G401.6 (cell line): Measurements from ENCODE around the gene NFATC2.

Source experiments
- FAIRE-seq: peaks from 2 replicates; lab custom pipeline; 2012; peaks lifted over from hg19 to GRCh38; lab: Jason Lieb, UNC

NFATC2 gene

DNA sequence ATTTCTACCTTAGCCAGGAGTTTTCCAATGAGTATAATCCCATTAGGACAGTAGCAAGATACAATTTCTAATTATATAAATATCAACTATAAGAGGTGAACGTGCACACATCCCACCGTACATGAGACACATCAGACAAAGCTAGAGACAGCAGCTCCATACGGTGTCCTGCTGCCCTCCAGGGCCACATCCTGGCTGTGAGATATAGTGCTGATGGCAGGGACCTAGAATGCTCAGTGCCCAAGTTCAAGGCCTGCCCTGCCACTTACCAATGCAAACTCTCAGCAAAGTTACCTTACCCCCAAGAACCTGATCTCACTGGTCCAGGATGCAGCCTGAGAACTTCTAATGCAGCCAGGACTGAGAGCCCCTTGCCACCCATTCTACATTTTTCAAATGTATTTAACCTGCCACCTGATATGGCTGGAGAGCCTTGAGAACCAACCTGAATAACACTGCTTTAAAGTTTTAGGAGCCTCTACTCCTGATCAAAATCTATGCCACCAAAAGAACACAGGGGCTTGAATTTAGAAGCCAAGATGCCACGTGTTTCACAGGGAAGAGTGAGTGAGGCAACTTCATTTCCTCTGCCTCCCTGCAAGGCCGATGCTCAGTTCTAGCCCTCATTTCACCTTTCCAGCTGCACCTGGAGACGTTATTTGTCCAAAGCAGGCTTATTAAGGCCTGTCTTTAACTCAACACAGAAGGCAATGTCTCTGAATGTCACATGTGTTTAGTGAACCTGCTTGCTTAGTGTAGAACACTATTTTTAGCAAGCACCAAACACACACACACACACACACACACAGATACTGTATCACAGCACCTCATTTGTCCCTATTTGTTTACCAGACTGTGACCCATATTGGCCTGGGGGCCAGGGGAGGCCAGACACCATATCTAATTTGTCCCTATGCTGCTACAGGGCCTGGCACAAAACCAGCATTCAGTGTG, 6.1 kb downstream of the NFATC2 start:
- no peak for FAIRE-seq

DNA sequence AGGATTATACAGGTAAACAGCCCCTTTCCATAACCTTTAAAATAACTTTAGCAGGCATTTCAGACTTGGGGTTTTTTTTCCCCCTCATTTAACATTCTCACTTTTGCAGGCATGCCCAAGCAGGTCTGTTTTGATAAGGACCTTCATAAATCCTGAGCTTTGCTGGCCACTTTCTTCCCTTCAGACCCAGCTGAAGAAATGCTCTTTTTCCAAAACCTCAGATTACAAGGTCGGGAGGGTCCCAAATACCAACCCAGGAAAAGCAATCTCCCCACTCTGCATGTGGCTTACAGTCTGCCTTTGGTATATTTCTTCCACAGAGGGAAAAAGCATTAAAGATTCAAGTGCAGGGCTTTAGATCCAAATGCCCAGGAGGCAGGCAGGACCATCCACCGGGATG, 6.8 kb downstream of the NFATC2 start:
- no peak for FAIRE-seq

DNA sequence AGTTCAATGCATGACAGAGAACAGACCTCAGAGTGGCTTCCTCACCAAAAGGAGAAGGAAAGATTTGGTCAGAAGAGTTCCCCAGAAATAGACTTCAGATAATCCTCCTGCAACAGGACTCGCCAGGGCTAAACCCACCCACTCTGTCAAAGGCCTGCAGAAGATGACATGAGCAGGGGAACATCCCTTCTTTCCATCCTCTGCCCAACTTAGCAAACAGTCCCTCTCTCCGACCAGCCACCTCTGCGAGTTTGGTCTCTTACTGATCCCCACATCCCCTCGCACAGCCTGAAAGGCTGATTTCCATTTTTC, 7.5 kb downstream of the NFATC2 start:
- no peak for FAIRE-seq

DNA sequence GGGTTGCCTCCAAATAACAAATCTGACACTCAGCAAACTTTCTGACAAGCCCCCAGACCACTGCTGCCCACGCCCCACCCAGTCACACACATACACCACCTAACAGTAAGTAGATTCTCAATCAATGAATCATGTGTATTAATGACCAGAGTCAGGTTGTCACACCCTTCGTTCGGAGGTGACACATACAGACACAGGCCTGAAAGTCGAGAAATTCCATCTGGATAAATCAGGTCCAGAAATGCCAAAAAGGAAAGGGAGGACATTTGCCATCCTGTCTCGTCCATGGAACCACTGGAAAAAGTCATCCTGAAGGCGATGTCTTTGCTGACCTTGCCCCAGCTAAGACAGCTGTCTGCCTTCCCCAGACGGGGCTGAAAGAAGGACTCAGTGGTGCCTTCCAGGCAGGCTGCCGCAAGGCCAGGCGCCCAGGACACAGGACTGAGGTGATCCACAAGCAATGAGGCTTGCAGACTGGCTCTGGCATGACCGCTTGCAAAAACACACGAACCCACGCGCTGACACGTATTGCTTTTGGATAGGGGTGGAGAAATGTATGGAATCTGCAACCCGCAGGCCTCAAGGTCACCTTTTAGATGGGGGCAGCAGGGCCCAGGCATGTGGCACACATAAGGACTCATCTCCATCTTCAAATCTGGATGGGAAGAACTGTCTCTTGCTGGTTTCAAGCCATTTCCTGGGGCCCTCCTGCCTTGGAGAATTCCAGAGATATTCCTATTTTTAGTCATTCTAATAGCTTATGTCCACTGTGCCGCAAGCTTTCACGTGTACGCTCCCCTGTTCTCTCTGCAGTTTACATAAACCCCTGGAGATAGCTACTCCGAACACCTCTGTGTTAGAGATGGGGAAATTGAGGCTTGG, 9.0 kb downstream of the NFATC2 start:
- no peak for FAIRE-seq

DNA sequence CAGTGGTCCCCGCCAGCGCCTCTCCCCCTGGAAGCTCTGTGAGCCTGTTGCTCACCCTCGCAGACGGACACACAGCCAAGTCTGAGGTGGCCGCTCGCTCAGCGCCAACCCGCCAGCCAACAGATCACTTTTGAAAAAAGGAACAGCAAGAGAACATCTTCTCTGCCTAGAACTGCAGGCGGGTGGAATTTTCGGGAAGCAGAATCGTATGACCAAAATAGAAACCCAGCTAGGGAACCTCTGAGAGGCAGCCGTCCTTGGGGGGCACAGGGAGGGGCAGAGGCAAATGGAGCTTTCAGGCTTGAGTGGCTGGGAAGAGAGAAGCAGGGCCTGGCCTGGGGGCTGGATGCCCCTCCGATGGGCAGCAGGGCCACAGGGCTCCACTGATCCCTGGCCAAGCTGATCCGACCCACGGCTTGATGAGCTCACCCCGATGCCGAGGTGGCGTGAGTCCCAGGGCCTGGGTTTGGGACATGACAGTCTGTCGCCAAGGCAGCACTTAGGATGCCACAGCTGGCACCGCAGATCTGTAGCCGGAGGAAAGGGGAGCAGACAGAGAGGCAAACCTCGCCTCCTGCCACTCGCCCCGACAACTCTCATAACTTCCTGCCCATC, 9.8 kb downstream of the NFATC2 start:
- FAIRE-seq: no peak

DNA sequence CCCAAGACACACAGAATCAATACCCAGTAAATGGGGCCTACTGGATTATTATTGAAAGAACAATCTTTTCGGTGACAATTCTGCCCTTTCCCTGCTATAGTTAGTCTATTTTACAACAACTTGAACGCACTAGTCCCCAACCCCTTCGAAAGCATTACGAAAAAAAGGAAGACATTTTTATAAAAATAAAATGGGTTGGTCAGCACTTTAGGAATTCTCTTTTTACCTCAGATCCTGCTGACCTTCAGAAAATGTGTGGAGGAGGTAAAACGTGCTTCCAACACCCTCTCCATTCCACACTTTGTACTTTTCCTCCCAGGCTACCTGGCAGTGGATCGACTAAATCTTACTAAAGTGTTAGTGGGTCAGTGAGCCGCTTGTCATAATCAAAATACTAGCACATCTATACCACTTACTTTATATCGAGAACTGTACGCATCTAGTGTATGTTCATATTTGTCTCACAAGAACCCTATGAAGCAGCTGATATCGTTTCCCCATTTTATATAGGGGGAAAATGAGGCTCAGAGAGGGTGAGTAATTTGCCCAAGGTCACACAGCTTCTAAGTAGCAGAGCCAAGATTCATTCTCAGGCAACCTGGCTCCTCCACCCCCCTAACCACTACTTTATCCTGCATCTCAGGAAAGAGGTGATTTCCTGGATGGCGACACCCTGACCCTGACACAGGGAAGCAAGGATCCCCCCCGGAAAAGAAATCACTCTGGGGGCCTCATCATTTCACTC, 10.6 kb downstream of the NFATC2 start:
- FAIRE-seq: no peak

DNA sequence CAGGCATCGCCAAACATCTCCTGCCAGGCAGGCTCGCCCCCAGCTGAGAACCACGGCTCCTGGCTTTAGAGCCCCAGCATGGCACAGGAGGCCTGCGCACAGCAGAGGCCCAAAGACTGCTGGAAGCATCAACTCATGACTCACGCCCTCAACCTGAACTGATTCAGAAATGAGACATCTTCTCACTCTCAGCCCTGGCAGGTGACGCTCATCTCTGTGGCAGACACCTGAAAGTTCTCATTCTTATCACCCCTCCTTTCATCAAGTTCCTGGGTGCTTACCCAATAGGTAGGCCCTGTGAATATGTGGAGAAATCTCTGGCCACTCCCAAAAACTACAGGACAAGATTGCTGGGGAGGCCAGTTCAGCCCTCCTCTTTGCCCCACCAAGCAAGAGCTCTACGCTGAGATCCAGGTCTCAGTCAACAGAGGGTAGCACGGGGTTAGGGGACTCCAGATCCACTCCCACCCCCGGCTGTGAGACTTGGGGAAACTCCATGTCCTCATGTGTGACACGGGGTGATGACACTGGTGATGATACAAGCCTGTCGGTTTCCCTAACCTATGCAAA, 11.3 kb downstream of the NFATC2 start:
- FAIRE-seq: no peak

DNA sequence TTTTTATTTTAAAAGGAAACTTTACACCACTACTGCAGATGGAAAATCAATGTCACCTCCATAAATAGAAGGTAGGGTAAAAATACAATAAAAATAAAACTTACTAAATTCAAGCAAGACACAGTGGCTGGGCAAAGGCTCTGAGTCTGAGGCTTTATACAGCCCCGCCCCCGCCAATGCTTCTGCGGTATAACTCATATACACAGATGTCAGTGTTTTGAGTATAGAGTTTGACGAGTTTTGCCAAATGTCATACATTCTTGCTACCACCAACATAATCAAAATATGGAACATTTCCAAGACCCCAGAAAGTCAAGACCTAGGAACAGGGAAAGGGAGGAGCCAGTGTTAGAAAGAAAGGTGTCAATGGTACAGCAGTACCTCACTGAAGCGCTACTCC, 12.8 kb downstream of the NFATC2 start:
- FAIRE-seq: no peak

DNA sequence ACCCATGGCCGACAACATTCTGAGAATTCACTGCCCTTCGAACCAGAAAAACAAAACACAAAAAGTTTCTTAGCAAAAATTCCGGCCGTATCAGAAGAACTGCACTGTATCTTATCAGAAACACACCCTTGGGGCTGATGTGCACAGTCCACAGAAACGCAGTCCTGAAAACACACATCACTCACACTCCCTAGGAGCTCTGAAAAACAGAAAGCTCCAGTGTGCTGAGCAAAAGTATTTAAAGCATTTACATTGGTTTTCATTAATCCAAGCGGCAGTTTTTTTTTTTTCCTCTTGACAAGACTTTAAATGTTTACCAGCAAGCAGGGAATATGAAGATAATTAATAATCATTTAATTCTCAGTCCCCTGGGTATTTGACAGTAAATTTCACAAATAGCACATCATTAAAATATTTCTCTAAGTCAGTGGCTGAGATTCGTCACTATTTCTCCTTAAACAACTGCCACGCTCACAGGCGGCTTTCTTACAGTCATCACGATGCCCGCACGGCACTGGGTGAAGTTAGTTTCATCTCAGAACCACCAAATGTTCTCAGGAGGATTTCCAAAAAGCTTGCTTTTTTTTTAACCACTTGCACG, 13.3 kb downstream of the NFATC2 start:
- FAIRE-seq: peak; percentile 87

DNA sequence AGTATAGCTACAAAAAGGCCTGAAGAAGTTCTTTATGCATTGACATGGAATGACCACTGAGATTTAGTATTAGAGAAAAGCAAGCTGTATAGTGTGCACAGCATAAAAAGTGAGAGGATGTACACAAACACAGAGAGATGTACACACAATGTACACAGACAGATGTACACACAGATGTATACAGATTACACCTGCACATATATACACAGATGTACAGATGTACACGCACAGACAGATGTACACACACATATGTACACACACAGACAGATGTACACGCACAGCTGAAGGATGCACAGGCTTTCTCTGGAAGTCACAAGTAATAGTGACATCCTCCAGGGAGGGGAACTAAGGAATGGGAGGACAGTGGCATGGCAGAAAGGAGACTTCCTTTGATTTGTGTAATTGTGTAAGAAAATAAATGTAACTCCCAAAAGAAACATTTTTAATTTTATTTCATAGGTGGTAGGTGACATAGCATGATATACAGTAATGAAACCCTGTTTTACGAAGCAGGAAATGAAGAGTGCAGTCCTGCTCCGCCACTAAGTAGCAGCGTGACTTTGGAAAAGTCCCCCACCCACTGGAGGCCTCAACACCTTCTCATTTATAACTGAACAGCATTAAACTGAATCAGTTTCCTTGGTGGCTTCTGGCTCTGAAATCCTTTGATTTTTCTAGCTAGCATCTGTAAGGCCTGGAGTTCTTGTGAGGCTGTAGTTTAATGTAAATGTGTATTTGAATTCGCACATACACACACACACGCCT, 14.1 kb downstream of the NFATC2 start:
- no peak for FAIRE-seq

DNA sequence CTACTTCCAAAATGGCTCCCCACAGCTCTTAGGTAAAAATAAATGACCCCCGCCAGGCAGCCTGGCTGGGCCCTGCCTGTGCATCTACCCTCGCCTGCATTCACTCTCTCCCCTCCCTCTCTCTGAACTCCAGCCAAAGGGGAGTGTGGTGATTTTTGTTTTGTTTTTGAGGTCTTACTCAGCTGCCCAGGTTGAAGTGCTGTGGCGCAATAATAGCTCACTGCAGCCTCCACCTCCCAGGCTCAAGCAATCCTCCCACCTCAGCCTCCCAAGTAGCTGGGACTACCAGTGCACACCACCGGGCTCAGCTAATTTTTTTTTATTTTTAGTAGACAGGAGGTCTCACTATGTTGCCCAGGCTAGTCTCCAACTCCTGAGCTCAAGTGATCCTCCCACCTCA, 15.8 kb downstream of the NFATC2 start:
- FAIRE-seq: no peak

DNA sequence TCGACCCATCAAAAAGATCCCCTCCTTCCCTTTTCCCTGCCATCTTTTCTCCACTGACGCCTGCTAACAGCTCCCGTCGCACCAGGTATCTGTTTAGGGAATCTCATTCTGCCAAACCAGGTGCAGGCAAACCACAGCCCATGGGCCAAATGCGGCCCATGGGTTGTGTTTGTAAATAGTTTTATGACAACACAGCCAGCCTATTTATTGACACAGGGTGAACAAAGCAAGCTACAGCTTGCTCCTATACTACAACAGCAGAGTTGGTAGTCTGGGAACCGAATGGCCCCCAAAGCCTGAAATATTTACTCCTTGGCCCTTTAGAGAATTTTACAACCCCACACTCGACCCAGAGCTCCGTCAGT, 16.4 kb downstream of the NFATC2 start:
- no peak for FAIRE-seq

DNA sequence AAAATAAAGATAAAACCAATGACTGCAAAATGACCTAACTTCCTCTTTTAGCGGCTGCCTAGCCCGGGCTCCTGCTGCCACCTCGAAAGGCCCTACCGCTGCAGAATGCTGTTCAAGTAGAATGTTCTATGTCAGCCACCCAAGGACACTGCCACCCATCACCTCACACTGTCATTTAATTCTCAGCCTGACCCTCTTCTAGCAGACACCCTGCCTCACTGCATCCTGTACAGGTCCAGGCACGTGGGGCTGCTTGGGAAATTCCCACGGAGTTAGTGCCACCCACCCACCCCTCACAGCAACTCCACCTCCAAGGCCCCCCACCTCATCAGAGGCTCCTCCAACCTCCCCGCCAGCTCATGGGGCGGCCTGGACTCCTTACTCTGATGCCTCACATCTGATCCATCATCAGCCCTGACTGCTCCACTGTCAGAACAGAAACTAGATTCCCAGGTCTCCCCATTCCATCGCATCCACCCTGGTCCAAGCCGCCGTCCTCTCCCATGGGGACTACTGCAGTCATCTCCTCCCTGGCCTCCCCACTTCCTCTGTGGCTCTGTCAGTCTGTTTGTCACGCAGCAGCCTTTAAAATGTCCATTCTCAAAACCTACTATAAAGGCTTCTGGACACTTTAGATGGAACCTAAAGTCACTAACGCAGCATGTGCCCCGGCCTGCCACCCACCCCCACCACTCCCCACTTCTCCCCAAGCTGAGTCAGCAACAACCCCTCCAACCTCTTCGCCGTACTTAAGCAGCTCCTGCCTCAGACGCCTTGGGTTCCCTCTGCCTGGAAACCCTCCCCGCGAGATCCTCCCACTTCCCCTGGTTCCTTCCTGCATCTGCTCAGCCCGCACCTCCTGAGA, 17.0 kb downstream of the NFATC2 start:
- FAIRE-seq: no peak

DNA sequence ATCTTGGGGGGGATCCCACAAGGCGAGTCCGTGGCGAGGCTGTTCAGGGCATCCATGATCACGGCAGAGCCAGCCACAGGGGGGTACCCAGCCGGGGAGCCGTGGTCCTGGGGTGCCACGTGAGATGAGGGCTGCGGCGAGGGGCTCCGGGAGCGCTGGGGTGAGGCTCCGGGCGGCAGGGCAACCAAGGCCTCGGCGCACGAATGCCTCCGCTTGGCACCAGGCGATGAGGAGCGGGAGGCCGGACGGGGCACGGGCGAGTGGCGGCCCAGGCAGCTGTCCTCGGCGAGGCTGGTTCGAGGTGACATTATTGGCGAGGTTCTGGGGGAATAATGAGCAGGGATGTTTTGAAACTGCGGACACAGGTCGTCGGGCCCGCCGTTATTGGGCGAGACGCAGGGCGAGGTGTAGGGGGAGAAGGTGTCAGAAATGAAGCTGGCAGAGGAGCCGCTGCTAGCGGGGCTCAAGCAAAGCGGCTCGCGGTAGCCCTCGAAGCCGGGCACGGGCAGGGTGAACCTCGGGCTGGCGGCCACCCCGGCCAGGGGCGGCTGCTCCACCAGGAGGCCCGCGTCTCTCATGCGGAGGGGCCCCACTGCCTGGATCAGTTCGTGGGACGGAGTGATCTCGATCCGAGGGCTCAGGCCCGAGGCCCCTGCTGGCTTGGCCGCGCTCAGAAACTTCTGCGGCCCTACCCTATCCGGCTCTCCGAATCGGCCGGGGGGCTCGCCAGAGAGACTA, 19.1 kb downstream of the NFATC2 start:
- no peak for FAIRE-seq

DNA sequence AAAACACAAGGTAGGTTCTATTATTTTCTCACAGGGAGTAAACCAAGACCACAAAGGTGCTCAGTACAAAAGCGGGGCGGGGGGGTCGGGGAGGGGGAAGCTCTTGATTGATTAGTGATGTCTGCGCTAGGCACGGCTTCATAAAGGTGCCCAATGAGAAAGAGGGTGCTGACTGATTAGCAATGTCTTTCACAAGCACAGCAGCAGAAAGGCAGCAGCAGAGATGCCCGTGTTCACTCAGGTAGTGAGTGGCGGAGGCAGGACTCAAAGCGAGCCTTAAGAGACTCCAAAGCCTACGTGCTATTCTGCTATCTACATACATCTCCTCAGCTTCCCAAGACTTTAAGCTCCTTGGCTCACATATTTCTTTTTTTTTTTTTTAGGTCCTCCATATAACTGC, 20.3 kb downstream of the NFATC2 start:
- FAIRE-seq: no peak

DNA sequence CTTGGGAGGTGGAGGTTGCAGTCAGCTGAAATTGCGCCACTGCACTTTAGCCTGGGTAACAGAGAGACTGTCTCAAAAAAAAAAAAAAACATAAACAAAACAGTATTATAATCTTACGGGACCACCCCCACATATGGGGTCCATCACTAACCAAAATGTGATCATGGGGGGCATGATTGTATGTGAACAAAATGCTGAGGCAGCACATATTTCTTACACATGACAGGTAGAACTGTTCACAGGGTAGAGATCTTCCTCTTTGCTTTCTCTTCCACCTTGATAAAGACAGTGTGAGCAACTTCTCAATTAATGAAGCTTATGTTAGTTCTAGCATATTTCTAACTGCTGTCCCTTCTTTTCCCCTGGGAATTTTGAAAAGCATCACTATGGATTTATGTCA, 24.7 kb downstream of the NFATC2 start:
- no peak for FAIRE-seq

DNA sequence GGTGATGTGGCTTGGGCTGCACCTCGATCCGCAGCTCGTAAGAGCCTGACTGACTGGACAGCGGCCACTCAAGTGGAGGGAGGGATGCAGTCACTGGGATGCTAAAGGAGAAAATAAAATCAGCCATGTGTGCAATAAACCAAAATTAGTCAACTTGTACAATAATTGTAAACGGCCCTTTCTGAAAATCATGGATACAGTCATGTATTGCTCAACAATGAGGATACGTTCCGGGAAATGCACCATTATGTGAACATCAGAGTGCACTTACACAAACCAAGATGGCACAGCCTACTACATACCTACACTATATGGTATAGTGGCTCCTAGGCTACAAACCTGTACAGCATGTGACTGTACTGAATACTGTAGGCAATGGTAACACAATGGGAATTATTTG, 25.7 kb downstream of the NFATC2 start:
- no peak for FAIRE-seq

DNA sequence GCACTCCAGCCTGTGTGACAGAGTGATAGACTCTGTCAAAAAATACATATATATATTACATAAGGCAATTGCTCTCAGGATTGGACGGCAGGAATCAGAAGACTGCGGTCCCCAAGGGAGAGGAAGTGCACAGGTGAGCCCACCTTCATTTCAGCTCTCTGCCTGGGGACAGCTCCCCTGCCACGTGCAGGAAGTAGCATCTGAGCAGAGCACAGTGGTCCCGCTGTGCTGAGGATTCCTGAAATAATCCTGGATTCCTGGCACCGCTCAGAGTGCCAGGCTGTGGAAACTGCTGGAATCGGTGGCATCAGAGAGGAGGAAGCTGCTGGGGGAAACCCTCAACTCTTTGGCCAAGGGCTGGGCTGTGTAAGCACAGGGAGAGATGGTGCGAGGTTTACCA, 27.7 kb downstream of the NFATC2 start:
- no peak for FAIRE-seq

DNA sequence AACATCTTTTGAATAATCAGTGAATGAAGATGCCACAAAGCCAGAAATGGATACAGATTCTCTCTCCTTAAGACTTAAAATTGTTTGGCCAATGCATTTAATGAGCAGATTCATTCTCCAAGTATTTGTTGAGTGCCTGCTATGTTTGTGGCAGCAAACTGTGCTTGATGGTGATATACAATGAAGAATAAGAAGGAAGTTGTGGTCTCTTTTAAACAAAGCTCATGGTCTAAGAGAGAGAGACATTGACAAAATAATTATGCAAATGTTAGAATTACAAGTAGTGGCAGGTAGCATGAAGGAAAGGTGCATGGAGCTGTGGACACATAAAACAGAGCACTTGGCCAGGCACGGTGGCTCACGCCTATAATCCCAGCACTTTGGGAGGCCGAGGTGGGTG, 28.3 kb downstream of the NFATC2 start:
- FAIRE-seq: no peak
